Heart left ventricle (tissue), 16 donors: ENCODE results near the gene ZNF605. TPM values are rescaled to one million over a fixed set of nuclear protein-coding genes. Genes with fewer than 3 reads are reported as not detected.

Experiments
- ATAC-seq, 4 donors: fragments of 200-7000 bp; cut with Tn5 transposase; one replicate each; pipeline ENCODE4 v1.9.1; 2020 to 2022; ENCODE audit warnings: moderate library complexity in 4 of 4, mild to moderate bottlenecking in 3 of 4, moderate number of reproducible peaks in 1 of 4
- DNase-seq, 5 donors: peaks; one replicate each; pipeline ENCODE4 v3.0.0-alpha.2; 2020
- H3K27ac ChIP-seq, 12 donors: fragments of 200-600 bp; sonication (generic) in 4 of 12; one replicate each; pipeline versions ENCODE4 v1.5.0 to v1.8.0; 2016 to 2022; ENCODE audit warnings: mild to moderate bottlenecking in 2 of 12
- H3K27me3 ChIP-seq, 9 donors: fragments of 200-600 bp; sonication (generic) in 2 of 9; one replicate each; pipeline versions ENCODE4 v1.5.1 to v1.8.0; 2016 to 2022; ENCODE audit warnings: mild to moderate bottlenecking in 3 of 9
- H3K36me3 ChIP-seq, 9 donors: fragments of 200-600 bp; sonication (generic) in 2 of 9; one replicate each; pipeline versions ENCODE4 v1.5.0 to v1.8.0; 2018 to 2022; ENCODE audit warnings: mild to moderate bottlenecking in 2 of 9
- H3K4me1 ChIP-seq, 12 donors: fragments of 200-600 bp; sonication (generic) in 4 of 12; one replicate each; pipeline versions ENCODE4 v1.5.0 to v1.8.0; 2016 to 2022; ENCODE audit warnings: mild to moderate bottlenecking in 3 of 12
- H3K4me3 ChIP-seq, 12 donors: fragments of 200-600 bp; sonication (generic) in 4 of 12; one replicate each; pipeline versions ENCODE4 v1.5.0 to v1.8.0; 2017 to 2022; ENCODE audit warnings: mild to moderate bottlenecking in 9 of 12, moderate library complexity in 4 of 12
- H3K9me3 ChIP-seq, 12 donors: fragments of 200-600 bp; sonication (generic) in 4 of 12; one replicate each; pipeline versions ENCODE4 v1.5.0 to v1.8.0; 2016 to 2022; ENCODE audit warnings: mild to moderate bottlenecking in 1 of 12
- CTCF ChIP-seq, 12 donors: fragments of 200-600 bp; sonication (generic) in 4 of 12; IDR thresholded peaks; one replicate each; pipeline versions ENCODE4 v1.5.0 to v1.8.0; 2018 to 2022; ENCODE audit warnings: antibody characterized with exemption in 12 of 12, mild to moderate bottlenecking in 5 of 12
- POLR2A ChIP-seq, 2 donors: fragments of 450-650 bp; IDR thresholded peaks; one replicate each; pipeline ENCODE4 v1.6.1; 2017; ENCODE audit warnings: antibody characterized with exemption in 2 of 2, mild to moderate bottlenecking in 2 of 2, moderate library complexity in 2 of 2
- WGBS, 4 donors: extraction: QIAGEN DNeasy Blood & Tissue Kit in 2 of 4; methylation state at CpG; one replicate each; pipeline versions ENCODE4 v1.1.5 to v1.1.7; 2013 to 2018; 5-methylcytosine and 5-hydroxymethylcytosine counted together
- intact Hi-C, 10 donors: fragments of 100-400 bp; cut with DNase I; formaldehyde crosslinking; loops; one replicate each; pipeline versions ENCODE4 v1.11.1 to v1.14.2; 2022
- polyA plus RNA-seq, 2 donors: library from polyadenylated mRNA; stranded (reverse); fragments of 200-250 nt; gene quantifications; one replicate each; pipeline ENCODE4 v1.2.3, GENCODE V29; 2013
- total RNA-seq, 9 donors: library from RNA; depleted of rRNA in 2 of 9; stranded (reverse); fragments of >200 nt in 2 of 9; fragmentation: NEBNext Ultra II Directional in 3 of 9; extraction: Animal tissue kit (Norgen Biotek cat#: 25700) in 3 of 9; gene quantifications; one replicate each; pipeline versions ENCODE4 v1.1.0 to v1.2.4, GENCODE V29; 2016 to 2023
- donor health status: ischemic (EF 13 %, LVEDD 7.1; RV severe dilation, severe dysfunction).
- donor health status: healthy with polysubstance abuse.
- donor health status: DM: no; HTN: yes; CAD: no.
- donor health status: DM: no; HTN: no; CAD: no.
- donor health status: ischemic (EF 25% LVEDD 6.9; RV normal size, moderate dysfunction).
- donor health status: ischemic (EF 25% LVEDD 5.7; RV mildly dilated, moderate dysfunction).
- donor health status: healthy.
- donor health status: DM: yes; HTN: yes; CAD: no.
- donor health status: ischemic (EF 35%, LVEDD 5.7; RV mildly dilated, moderate dysfunction).
- donor health status: nonischemic (EF 11% LVEDD 7.7; RV severe dilation, severe dysfunction).
- donor health status: DM: yes; HTN: yes; CAD: no.
- donor health status: PGD.
- donor health status: ischemic (EF 29% LVEDD 5.4; RV normal size, mild dysfunction).
- donor health status: nonischemic (EF 23%, LVEDD 6.1; RV moderate dilation, normal function).

Gene ZNF605
- total and polyA plus RNA-seq, 11 donors, result 3.4 to 14.2 (median 10.2) TPM

- intact Hi-C loops, result no loop called here
- H3K4me3 ChIP-seq, result no peak overlapping the region
- peaks cover 0 to 55% (median 24%) of the 10 kb centered on the region in 12 donors for H3K9me3 ChIP-seq
- no peak overlapping the region for H3K27ac ChIP-seq
- DNase-seq (no peak), ATAC-seq (no peak)
- no peaks in the 10 kb centered on the region for H3K27me3 ChIP-seq
- WGBS, 4 donors, result 96 to 98% (median 97%) methylated on average over 18 of the region's 18 CpGs
- H3K36me3 ChIP-seq, result peaks cover 0 to 26% (median 0%) of the 10 kb centered on the region in 9 donors
- H3K4me1 ChIP-seq, result peaks cover 0 to 22% (median 13%) of the 10 kb centered on the region in 12 donors
- TF ChIP-seq CTCF (IDR thresholded peaks at IDR 0.05) (no peak), POLR2A (IDR thresholded peaks at IDR 0.05) (no peak)
Observed at GRCh38 chr12:132952371-132953162, 3.5 kb downstream of the ZNF605 start.

GRCh38 chr12:132951649-132952048 lies 4.5 kb downstream of the ZNF605 start:
- H3K4me3 ChIP-seq, result no peak overlapping the region
- WGBS, 4 donors, result 95 to 98% (median 98%) methylated on average over 8 of the region's 8 CpGs
- H3K36me3 ChIP-seq, result peaks cover 0 to 35% (median 0%) of the 10 kb centered on the region in 9 donors
- intact Hi-C loops, result no loop called here
- TF ChIP-seq CTCF (IDR thresholded peaks at IDR 0.05) (no peak), POLR2A (IDR thresholded peaks at IDR 0.05) (no peak)
- H3K27ac ChIP-seq, result no peak overlapping the region
- no peaks in the 10 kb centered on the region for H3K27me3 ChIP-seq
- DNase-seq (no peak), ATAC-seq (no peak)
- H3K4me1 ChIP-seq, result peaks cover 0 to 18% (median 10%) of the 10 kb centered on the region in 12 donors
- peaks cover 0 to 63% (median 30%) of the 10 kb centered on the region in 12 donors for H3K9me3 ChIP-seq

- peaks cover 0 to 18% (median 10%) of the 10 kb centered on the region in 12 donors for H3K4me1 ChIP-seq
- H3K4me3 ChIP-seq, result no peak overlapping the region
- no peak for DNase-seq
- WGBS, 4 donors, result 94 to 98% (median 96%) methylated on average over 27 of the region's 27 CpGs
- intact Hi-C loops, result no loop called here
- H3K9me3 ChIP-seq, result peaks cover 0 to 69% (median 36%) of the 10 kb centered on the region in 12 donors
- peaks cover 0 to 42% (median 6%) of the 10 kb centered on the region in 9 donors for H3K36me3 ChIP-seq
- H3K27ac ChIP-seq, result no peak overlapping the region
- TF ChIP-seq POLR2A (IDR thresholded peaks at IDR 0.05) (no peak), CTCF (IDR thresholded peaks at IDR 0.05) (no peak)
- ATAC-seq, result no peak
- no peaks in the 10 kb centered on the region for H3K27me3 ChIP-seq
Observed at GRCh38 chr12:132950844-132951535, 5.1 kb downstream of the ZNF605 start.
